Sigmoid colon (tissue), 4 donors: ENCODE results near the gene CHMP1B.

ENCODE experiments used
- EP300 ChIP-seq, 4 donors: sonication (generic); formaldehyde crosslinking; IDR thresholded peaks; one replicate each; pipeline ENCODE4 v1.6.1; 2017; ENCODE audit warnings: antibody characterized with exemption in 4 of 4
- POLR2A ChIP-seq, 2 donors: fragments of 450-650 bp; IDR thresholded peaks; one replicate each; pipeline ENCODE4 v1.6.1; 2016; ENCODE audit warnings: antibody characterized with exemption in 2 of 2, mild to moderate bottlenecking in 2 of 2, moderate library complexity in 2 of 2
- POLR2AphosphoS5 ChIP-seq, 4 donors: sonication (generic); formaldehyde crosslinking; IDR thresholded peaks; one replicate each; pipeline ENCODE4 v1.6.1; 2017; ENCODE audit warnings: antibody characterized with exemption in 4 of 4
- TF ChIP-seq, protein P1 (sequence below), 4 experiments: fragments of 450-650 bp in 3 of 4; fragments of 200-600 bp in 1 of 4; IDR thresholded peaks; one replicate each; pipeline ENCODE4 v1.5.1; 2016 to 2019; ENCODE audit warnings: antibody characterized with exemption in 4 of 4, mild to moderate bottlenecking in 3 of 4, moderate library complexity in 2 of 4

DNA sequence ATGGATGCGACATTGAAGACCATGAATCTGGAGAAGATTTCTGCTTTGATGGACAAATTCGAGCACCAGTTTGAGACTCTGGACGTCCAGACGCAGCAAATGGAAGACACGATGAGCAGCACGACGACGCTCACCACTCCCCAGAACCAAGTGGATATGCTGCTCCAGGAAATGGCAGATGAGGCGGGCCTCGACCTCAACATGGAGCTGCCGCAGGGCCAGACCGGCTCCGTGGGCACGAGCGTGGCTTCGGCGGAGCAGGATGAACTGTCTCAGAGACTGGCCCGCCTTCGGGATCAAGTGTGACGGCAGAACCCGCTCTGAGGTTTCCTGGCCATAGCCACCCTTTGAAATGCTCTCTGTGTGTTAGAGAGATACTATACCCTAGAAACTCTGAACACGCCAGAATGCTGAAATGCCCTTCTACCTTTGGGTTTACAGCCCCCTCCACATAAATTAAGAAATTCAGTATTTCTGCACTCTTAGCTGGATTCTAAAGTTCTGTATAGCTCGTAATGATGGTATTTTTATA lies 659 bp downstream of the CHMP1B start:
- TF ChIP-seq, protein P1, sequence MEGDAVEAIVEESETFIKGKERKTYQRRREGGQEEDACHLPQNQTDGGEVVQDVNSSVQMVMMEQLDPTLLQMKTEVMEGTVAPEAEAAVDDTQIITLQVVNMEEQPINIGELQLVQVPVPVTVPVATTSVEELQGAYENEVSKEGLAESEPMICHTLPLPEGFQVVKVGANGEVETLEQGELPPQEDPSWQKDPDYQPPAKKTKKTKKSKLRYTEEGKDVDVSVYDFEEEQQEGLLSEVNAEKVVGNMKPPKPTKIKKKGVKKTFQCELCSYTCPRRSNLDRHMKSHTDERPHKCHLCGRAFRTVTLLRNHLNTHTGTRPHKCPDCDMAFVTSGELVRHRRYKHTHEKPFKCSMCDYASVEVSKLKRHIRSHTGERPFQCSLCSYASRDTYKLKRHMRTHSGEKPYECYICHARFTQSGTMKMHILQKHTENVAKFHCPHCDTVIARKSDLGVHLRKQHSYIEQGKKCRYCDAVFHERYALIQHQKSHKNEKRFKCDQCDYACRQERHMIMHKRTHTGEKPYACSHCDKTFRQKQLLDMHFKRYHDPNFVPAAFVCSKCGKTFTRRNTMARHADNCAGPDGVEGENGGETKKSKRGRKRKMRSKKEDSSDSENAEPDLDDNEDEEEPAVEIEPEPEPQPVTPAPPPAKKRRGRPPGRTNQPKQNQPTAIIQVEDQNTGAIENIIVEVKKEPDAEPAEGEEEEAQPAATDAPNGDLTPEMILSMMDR (IDR thresholded peaks at IDR 0.05), result no peak
- no peak for TF ChIP-seq EP300 (IDR thresholded peaks at IDR 0.05)
- no peak for TF ChIP-seq POLR2A (IDR thresholded peaks at IDR 0.05)
- no peak for TF ChIP-seq POLR2AphosphoS5 (IDR thresholded peaks at IDR 0.05)
